BLaER1 treated with 17β-estradiol and CSF1 and Interleukin-3, amounts not matched to agents 10 nM and 100 nM (cell line): ENCODE data around the gene MAP1LC3B.
A peak's percentile ranks its signal among the peaks of the same experiment; 100 is the strongest.

Experiments
- H3K27ac ChIP-seq, 11 experiments: shearing (Covaris generic); formaldehyde crosslinking; 2 replicates each; pipeline ENCODE4 v1.8.1; 2022
- H3K27me3 ChIP-seq, 11 experiments: shearing (Covaris generic); formaldehyde crosslinking; 2 replicates each; pipeline ENCODE4 v1.8.1; 2022
- H3K36me3 ChIP-seq, 11 experiments: shearing (Covaris generic); formaldehyde crosslinking; 2 replicates each; pipeline ENCODE4 v1.8.1; 2022
- H3K4me1 ChIP-seq, 10 experiments: shearing (Covaris generic); formaldehyde crosslinking; 2 replicates each; pipeline ENCODE4 v1.8.1; 2022
- H3K4me2 ChIP-seq, 11 experiments: shearing (Covaris generic); formaldehyde crosslinking; 2 replicates each; pipeline ENCODE4 v1.8.1; 2022
- H3K4me3 ChIP-seq, 10 experiments: shearing (Covaris generic); formaldehyde crosslinking; 2 replicates each; pipeline ENCODE4 v1.8.1; 2022
- H3K9ac ChIP-seq, 11 experiments: shearing (Covaris generic); formaldehyde crosslinking; 2 replicates each; pipeline ENCODE4 v1.8.1; 2022
- H3K9me3 ChIP-seq, 11 experiments: shearing (Covaris generic); formaldehyde crosslinking; replicated peaks in 1 of 11; 2 replicates each; pipeline ENCODE4 v1.8.1; 2022
- H4K20me1 ChIP-seq, 11 experiments: shearing (Covaris generic); formaldehyde crosslinking; 2 replicates each; pipeline ENCODE4 v1.8.1; 2022
- Cebpa-rat ChIP-seq, 11 experiments: shearing (Covaris generic); IDR thresholded peaks; 2 replicates each; pipeline ENCODE4 v1.8.1; 2022

The MAP1LC3B gene

GRCh38 chr16:87436225-87437172, 44.4 kb downstream of the MAP1LC3B start:
- Histone ChIP-seq H3K4me1 (peaks cover 30 to 55% (median 48%) of the 10 kb centered on the region in 10 experiments), H3K4me3 (peak overlapping the region; percentile 6 to 55 (median 35); a peak in 12 of 20 replicates), H3K4me2 (peak overlapping the region; percentile 89 to 98 (median 95)), H3K36me3 (peaks cover 3 to 21% (median 11%) of the 10 kb centered on the region in 11 experiments; a peak in 14 of 22 replicates), H3K27me3 (0 out of 22 replicates have a peak, but pooled peaks cover 0 to 14% (median 0%) of the 10 kb centered on the region in 11 experiments), H3K9me3 (no peaks in the 10 kb centered on the region), H4K20me1 (peaks cover 24 to 88% (median 59%) of the 10 kb centered on the region in 11 experiments; a peak in 20 of 22 replicates), H3K9ac (peak overlapping the region in 10 of 11 experiments; percentile 15 to 67 (median 39); a peak in 17 of 22 replicates), H3K27ac (peak overlapping the region in 9 of 11 experiments; percentile 35 to 70 (median 48); a peak in 18 of 22 replicates)
- TF ChIP-seq Cebpa-rat (IDR thresholded peaks at IDR 0.05), result no peak

DNA sequence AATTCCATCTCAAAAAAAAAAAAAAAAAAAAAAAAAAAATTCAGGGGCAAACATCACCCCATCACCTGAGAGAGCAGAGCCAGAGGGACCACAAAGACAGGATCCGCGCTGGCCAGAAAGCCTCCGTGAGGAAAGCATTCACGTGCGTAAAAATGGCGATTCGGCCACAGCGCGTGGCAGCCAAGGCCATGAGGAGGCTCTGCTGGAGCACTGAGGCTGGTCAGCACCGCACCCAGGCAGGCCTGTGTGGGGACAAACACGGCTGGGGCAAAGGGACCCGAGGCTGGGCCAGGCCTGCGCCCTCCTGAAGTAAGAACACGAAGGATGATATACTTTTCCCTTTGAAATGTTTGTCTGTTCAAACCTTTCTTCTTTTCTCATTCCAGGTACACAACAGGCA, 45.2 kb downstream of the MAP1LC3B start:
- Histone ChIP-seq H4K20me1 (peaks cover 24 to 87% (median 55%) of the 10 kb centered on the region in 11 experiments; a peak in 20 of 22 replicates), H3K4me3 (no peak overlapping the region), H3K27me3 (0 out of 22 replicates have a peak, but pooled peaks cover 0 to 14% (median 0%) of the 10 kb centered on the region in 11 experiments), H3K36me3 (peaks cover 0 to 20% (median 11%) of the 10 kb centered on the region in 11 experiments; a peak in 11 of 22 replicates), H3K27ac (peak overlapping the region in 1 of 11 experiments; percentile 32; a peak in 1 of 22 replicates), H3K4me1 (peaks cover 30 to 55% (median 48%) of the 10 kb centered on the region in 10 experiments), H3K9me3 (no peaks in the 10 kb centered on the region), H3K9ac (peak overlapping the region in 4 of 11 experiments; percentile 1 to 67 (median 42); a peak in 1 of 22 replicates), H3K4me2 (peak overlapping the region; percentile 89 to 98 (median 95))
- TF ChIP-seq Cebpa-rat (IDR thresholded peaks at IDR 0.05), result no peak

GRCh38 chr16:87437911-87438610, 45.9 kb downstream of the MAP1LC3B start:
- Histone ChIP-seq H3K4me1 (peaks cover 30 to 55% (median 48%) of the 10 kb centered on the region in 10 experiments), H3K4me2 (peak overlapping the region in 8 of 11 experiments; percentile 89 to 97 (median 95); a peak in 13 of 22 replicates), H3K9me3 (no peaks in the 10 kb centered on the region), H3K4me3 (no peak overlapping the region), H4K20me1 (peaks cover 24 to 83% (median 53%) of the 10 kb centered on the region in 11 experiments; a peak in 20 of 22 replicates), H3K9ac (no peak overlapping the region), H3K36me3 (peaks cover 0 to 23% (median 9%) of the 10 kb centered on the region in 11 experiments; a peak in 8 of 22 replicates), H3K27me3 (0 out of 22 replicates have a peak, but pooled peaks cover 0 to 14% (median 0%) of the 10 kb centered on the region in 11 experiments), H3K27ac (no peak overlapping the region)
- no peak for TF ChIP-seq Cebpa-rat (IDR thresholded peaks at IDR 0.05)

DNA sequence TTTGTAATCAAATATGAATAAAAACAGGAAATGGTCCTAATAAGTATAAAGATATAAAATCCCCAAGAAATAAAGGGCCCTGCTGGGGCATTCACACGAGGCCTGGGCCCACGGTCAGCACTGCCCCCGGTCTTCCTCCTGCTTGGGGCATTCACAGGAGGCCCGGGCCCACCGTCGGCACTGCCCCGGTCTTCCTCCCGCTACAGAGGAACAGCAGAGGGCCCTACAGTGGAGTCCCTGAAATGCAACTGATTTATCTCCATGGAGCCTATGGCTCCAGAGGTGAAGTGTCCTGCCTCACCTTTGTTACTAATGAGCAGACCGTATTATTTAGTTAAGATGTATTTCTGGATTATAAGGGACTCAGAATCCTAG, 46.5 kb downstream of the MAP1LC3B start:
- Histone ChIP-seq H3K9ac (no peak overlapping the region), H3K4me3 (no peak overlapping the region), H3K27ac (no peak overlapping the region), H3K36me3 (peaks cover 0 to 27% (median 14%) of the 10 kb centered on the region in 11 experiments; a peak in 11 of 22 replicates), H4K20me1 (peaks cover 24 to 78% (median 51%) of the 10 kb centered on the region in 11 experiments; a peak in 20 of 22 replicates), H3K4me1 (peaks cover 30 to 53% (median 48%) of the 10 kb centered on the region in 10 experiments), H3K9me3 (peaks cover 0 to 3% (median under 1%) of the 10 kb centered on the region in 11 experiments; a peak in 5 of 22 replicates), H3K27me3 (0 out of 22 replicates have a peak, but pooled peaks cover 0 to 14% (median 0%) of the 10 kb centered on the region in 11 experiments), H3K4me2 (0 out of 22 replicates have a peak overlapping the region, but pooled peaks of 1 of the 11 experiments have one; percentile 97)
- no peak for TF ChIP-seq Cebpa-rat (IDR thresholded peaks at IDR 0.05)

DNA sequence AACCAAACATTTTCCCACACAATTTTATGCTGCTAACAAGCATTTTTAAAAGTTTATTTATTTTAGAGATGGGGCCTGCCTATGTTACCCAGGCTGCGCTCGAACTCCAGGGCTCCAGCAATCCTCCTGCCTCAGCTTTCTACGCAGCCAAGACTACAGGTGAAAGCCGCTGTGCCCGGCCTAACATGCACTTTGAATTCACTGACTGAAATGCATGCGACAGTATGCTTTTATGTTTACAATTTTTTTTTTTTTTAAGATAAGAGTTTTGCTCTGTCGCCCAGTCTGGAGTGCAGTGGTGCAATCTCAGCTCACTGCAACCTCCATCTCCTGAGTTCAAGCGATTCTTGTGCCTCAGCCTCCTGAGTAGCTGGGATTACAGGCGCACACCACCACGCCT, 47.8 kb downstream of the MAP1LC3B start:
- no peak for TF ChIP-seq Cebpa-rat (IDR thresholded peaks at IDR 0.05)
- H3K4me2 ChIP-seq, result no peak overlapping the region
- peaks cover 4 to 40% (median 26%) of the 10 kb centered on the region in 11 experiments; a peak in 18 of 22 replicates for H3K36me3 ChIP-seq
- no peak overlapping the region for H3K4me3 ChIP-seq
- H4K20me1 ChIP-seq, result peaks cover 16 to 64% (median 38%) of the 10 kb centered on the region in 11 experiments; a peak in 19 of 22 replicates
- H3K27ac ChIP-seq, result no peak overlapping the region
- H3K4me1 ChIP-seq, result peaks cover 25 to 44% (median 38%) of the 10 kb centered on the region in 10 experiments
- no peak overlapping the region for H3K9ac ChIP-seq
- 0 out of 22 replicates have a peak, but pooled peaks cover 0 to 3% (median 0%) of the 10 kb centered on the region in 11 experiments for H3K27me3 ChIP-seq
- H3K9me3 ChIP-seq, result peaks cover 9 to 14% (median 13%) of the 10 kb centered on the region in 11 experiments; a peak in 20 of 22 replicates

DNA sequence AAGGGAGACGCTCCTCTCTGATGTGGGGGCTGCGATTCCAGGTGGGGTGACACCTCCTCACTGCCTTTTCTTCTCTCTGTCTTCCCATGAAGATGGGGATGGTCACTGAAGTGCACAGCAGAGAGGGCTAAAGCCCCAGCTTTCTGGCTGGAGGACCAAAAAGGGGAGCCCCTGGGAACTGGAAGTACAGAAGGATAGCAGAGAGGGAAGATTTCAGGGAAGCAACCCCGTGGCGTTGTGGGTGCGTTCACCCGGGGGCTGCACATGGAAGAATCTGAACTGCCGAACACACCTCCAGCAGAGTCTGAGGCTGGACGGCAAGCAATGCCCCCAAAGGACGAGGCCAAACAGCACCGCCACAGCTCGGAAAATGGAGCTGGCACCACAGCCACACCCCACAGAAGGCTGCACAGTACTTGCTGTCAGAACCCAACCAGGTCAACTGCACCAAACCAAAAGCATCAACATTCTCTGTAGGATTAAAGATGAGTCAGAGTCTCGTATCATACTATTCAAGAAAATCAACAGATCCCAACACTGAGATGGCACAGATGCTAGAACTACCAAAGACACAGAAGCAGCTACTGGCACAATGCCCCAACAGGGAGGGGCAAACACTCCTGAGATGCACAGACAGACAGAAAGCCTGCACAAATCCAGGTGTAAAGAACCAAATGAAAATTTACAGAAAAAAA, 49.9 kb downstream of the MAP1LC3B start:
- H3K4me3 ChIP-seq, result no peak overlapping the region
- peaks cover 9 to 21% (median 13%) of the 10 kb centered on the region in 11 experiments; a peak in 20 of 22 replicates for H3K9me3 ChIP-seq
- H4K20me1 ChIP-seq, result peaks cover 6 to 43% (median 18%) of the 10 kb centered on the region in 11 experiments; a peak in 14 of 22 replicates
- H3K36me3 ChIP-seq, result peaks cover 17 to 61% (median 41%) of the 10 kb centered on the region in 11 experiments; a peak in 21 of 22 replicates
- no peaks in the 10 kb centered on the region for H3K27me3 ChIP-seq
- no peak overlapping the region for H3K9ac ChIP-seq
- no peak overlapping the region for H3K27ac ChIP-seq
- no peak for TF ChIP-seq Cebpa-rat (IDR thresholded peaks at IDR 0.05)
- peaks cover 4 to 23% (median 17%) of the 10 kb centered on the region in 10 experiments for H3K4me1 ChIP-seq
- no peak overlapping the region for H3K4me2 ChIP-seq

- no peak overlapping the region for H3K4me3 ChIP-seq
- H4K20me1 ChIP-seq, result peaks cover 5 to 38% (median 13%) of the 10 kb centered on the region in 11 experiments; a peak in 13 of 22 replicates
- no peak overlapping the region for H3K4me2 ChIP-seq
- no peak overlapping the region for H3K9ac ChIP-seq
- peaks cover 0 to 18% (median 11%) of the 10 kb centered on the region in 10 experiments; a peak in 16 of 20 replicates for H3K4me1 ChIP-seq
- H3K9me3 ChIP-seq, result peaks cover 9 to 21% (median 13%) of the 10 kb centered on the region in 11 experiments; a peak in 20 of 22 replicates
- H3K36me3 ChIP-seq, result peaks cover 21 to 67% (median 47%) of the 10 kb centered on the region in 11 experiments
- H3K27me3 ChIP-seq, result no peaks in the 10 kb centered on the region
- no peak overlapping the region for H3K27ac ChIP-seq
- TF ChIP-seq Cebpa-rat (IDR thresholded peaks at IDR 0.05), result no peak
These were observed 50.4 kb downstream of the MAP1LC3B start for GRCh38 chr16:87442581-87442966.
